ENCODE data around the gene RAB11FIP3.
A peak's percentile ranks its signal among the peaks of the same experiment; 100 is the strongest.

The RAB11FIP3 gene

DNA sequence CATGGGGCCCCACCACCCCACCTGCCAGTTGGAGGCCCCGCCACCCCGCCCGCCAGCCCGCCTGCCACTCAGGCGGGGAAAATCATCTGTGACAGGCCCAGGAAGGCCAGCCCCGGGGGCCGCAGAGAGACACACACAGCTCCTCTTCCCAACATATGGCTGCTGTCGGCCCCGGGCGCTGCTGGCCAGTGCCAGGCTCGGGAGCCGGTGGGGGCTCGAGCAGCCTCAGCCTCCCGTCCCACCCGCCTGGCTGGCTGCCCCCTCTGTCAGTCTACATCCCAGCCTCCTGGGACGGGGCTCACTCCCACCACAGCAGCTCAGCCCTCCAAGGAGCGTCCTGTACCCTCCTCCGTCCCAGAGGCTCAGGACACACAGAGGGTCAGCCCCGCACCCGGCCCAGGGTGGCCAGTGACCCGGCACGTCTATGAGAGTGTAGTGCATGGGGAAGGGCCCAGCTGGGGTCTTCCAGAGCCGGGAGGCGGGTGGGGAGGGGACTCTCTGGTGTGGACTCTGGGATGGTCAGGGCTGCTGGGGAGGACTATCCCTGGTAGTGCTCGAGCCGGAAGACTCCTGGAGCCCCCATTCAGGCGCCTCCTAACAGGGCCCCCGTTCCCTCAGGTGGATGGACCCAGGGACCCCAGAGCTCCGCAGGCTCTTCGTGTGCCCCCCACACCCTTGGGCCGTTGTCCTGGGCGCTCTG is 131.2 kb downstream of the RAB11FIP3 start:
- DNase-seq = no peak

DNA sequence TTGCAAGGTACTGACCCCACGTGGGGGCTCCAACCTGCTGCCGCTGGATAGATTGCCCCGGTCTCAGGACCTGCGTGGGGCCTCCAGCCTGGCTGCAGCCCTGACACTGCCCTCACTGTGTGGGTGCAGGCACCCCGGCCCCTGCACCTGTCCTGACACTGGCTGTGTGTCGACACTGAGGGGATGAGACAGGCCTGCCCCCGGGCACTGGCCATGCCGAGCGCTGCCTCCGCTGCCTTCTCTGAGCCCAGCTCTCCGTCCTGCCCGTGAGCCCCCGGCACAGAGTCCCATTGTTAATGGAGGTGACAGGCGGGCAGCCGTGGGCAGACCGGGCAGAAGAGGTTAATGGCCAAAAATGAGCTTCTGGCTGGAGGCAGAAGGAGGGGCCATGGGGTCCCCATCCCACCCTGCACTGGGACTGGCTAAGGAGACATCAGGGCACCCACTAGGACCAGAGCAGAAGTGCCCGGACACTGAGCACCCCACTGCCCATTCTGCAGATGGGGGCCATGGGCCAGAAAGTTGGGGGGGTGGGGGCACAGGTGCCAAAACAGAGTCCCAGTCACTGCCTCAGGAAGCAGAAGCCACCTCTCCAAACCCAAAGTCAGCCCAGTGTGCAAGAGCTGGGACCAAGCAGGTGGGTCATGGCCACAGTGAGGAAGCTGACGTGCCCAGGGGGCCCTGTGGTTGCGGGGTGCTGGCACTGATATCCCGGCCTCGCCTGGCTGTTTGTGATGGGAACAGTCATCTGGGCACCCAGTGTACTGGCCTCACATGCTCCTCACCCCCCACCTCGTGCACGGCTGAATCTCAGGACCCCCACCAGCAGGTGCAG is 132.2 kb downstream of the RAB11FIP3 start:
- DNase-seq = no peak

DNA sequence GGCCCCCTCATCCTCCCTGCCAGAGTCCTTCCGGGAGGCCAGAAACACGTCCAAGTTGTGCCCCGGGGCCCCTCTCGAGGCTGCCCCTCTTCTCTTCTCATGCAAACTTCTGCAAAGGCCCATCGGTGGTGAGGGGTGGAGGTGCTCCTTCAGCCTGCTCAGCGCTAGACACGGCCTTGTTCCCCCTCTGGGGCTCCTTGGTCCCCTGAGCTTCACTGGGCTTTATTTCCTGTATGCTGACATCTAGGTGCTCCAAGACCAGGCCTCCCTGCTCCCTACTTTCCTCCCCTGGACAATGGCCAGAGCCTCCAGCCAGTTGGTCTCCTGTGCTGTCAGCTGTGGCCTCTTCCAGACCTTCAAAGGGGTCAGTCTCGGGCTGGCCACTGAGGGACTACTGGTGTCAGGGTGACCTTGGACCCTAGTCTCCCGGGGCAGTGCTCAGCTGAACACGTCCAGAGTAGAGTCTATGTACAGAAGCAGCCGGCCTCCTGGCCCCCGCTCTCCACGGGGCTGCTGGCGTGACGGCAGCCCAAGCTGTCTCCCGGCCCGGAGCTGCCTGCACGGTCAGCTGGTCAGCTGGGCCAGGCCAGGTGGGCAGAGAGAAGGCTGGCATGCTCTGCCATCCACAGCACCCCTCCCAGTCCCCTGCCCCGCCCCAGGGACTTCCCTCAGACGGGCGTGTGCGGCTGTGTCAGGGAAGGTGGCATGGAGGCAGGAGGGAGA is 133.0 kb downstream of the RAB11FIP3 start:
- no peak for DNase-seq

DNA sequence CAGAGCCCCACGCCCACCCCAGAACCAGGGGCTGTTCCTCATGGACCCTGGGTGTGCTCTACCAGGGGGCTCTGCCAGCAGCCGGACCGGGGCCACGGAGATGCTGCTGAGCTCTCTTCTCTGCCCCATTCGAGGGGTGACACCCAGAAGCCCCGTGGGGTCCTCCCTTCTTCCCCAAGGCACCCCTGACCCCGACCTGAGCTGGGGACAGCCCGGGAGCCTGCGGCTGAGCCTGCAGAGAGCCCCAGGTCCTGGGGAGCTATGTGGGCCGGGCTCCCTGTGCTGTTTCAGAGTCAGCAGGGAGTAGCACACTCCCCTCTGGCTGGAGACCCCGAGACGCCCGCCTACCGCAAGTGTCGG is 133.6 kb downstream of the RAB11FIP3 start:
- DNase-seq = no peak

DNA sequence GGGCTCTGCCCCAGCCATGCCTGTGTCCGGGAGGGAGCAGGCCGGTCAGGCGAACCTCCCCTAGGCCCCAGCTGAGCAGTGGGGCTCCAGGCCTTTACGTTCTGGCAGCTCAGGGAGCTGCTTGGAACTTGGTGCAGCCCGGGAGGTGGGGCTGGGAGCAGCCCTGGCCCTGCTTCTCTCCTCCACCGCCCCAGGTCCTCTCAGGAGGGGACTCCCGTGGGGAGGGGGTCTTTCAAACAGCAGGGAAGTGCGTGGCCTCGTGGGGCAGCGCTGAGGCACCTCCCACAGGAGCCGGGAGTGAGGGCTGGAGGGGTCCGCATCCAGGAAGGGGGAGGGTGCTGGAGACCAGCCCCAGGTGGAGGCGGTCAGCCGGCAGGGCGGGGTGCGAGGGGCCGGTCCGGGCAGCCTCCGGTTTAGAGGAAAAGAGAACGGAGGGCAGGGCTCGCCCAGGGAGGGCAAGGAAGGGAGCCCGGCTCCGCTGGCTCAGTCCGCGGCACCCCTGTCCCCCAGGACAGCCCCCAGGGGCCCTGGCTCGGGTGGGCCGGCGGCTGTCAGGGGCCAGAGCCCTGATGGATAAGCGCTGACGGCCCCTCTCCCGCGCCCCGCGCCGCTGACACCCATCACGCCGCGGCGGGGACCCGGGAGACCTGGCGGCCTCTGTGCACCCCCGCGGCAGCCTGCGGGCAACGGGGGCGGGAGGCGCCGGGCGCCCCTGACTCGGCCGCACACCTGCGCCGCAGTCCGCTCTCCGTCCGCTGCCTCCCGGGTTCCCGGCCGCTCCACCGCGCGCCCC is 134.2 kb downstream of the RAB11FIP3 start:
- DNase-seq = no peak

DNA sequence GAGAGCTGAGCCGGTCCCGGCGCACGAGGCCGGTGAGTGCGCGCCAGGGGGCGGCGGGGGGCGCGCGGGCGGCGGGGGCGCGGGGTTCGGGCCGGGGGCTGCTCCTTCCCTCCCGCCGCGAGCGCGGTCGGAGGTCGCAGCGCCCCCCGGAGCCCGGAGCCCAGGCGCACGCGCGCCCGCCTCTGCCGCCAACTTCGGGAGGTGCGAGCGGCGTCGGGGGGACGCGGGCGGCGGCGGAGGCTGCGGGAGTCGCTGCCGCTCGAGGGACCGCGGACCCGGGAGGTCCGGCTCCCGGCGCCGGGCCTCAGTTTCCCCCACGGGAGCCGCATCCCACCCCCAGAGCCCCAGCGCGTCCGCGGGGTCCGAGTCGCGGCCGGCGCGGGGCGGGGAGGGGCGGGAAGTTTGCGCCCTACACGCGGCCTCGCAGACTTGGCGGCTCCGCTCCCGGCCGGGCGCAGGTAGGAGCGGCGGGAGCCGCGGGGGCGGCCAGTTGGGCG is 134.8 kb downstream of the RAB11FIP3 start, which contains the start of gene PRR35:
TSS of gene PRR35 (plus strand) at position 191 of the 497 bp plus-strand sequence. CDS start 2,901 bp downstream, outside the sequence.
- DNase-seq = no peak

DNA sequence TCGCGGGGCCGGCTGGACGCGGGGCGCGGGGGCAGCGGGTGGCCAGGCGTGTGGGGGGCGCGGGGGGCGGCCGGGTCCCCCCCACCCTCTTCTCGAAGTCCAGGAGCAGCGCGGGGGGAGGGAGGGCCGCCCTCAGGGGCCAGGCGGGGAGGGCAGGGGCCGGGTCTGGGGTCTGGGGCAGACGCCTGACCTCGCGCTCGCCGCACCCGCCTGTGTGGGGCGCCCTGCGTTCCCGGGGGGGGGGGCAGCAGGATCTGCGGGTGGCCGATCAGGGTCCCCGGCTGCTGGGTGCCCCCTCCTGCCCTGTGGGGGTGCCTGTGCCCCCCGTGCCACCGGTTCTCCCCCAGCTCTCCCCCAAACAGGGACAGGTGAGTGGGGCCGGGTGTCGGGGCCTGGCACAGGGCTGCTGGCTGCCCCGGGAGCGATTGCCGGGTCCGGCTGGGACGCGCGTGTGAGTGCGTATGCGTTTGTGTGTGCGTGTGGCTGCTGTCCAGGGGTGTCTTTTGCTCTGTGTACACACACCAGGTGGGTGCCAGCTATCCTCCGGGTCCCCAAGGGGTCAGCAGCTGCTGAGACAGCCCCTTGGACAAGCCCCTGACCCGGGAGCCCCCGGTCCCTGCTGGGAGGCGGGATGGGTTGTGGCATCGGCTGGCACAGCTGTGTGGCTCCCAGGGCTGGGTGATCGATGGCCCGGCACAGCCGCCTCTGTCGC is 135.4 kb downstream of the RAB11FIP3 start:
- DNase-seq = no peak

DNA sequence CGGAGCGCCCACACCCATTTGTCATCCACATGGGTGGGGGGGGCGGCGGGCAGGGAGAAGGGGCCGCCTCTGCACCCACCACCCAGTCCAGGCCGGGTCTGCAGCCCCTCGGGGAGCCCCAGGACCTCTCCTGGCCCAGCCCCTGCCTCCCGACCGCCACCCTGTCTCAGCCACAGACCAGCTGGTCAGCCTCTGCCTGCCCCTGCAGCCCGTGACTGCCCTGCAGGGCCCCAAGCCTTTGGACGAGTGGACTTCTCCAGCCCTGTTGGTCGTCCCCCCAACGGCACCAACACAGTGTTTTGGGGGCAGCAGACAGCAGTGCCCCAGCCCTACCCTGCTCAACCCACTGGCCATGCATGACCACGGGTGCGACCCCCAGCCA is 136.0 kb downstream of the RAB11FIP3 start:
- DNase-seq = no peak

DNA sequence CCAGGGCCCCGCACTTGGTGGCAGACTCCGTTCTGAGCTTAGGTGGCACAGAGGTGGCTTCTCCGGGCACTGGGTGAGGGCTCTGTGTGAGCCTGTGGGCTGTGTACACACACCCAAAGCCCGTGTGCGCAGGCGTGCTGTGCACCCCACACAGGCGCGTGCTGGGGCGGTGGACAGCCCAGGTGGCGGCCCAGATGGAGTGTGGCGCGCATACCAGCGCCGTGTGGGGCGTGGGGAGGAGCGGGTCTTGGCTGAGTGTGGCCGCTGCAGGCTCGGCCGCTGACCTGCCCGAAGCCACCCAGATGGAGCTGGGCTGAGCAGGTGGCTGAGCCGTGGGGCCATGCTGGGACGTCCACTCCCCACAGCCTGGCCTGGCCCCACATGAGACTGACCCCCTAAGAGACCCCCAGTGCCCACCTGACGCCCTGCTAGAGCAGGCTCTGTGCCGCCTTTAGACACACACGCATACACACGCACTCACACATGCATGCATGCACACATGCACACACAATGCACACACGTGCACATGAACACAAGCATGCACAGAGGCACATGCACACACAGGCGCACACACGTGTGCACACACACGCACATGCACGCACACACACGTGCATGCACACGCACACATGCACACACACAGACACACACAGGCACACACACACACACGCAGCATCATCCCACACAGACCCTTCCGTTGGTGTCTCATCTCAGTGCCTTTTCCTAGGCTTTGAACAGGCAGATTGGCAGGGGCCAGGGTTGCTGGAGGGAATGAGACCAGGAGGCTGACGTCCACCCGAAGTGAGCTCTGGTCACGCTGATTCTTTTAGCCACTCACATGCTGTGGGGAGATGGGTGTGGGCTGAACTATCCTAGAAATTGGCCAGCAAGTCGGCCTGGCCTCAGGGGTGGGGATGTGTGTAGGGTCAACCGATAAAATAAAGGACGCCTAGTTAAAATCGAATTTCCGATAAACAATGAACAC is 136.8 kb downstream of the RAB11FIP3 start:
- DNase-seq = no peak

DNA sequence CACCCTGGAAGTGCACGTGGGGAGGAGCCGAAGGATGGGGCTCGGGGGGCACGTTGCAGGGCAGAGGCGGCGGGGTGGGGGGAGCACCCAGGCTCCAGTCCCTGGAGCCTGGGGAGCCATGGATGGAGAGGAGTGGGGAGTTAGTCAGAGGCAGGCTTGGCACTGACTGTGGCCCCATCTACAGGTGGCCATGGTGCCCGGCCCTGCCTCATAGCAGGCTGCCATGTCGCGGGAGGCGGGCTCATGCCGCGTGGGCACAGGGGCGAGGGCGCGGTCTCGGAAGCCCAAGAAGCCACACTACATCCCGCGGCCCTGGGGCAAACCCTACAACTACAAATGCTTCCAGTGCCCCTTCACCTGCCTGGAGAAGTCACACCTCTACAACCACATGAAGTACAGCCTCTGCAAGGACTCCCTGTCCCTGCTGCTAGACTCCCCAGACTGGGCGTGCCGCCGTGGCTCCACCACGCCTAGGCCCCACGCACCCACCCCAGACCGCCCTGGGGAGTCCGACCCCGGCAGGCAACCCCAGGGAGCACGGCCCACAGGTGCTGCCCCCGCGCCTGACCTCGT is 137.7 kb downstream of the RAB11FIP3 start:
- no peak for DNase-seq

DNA sequence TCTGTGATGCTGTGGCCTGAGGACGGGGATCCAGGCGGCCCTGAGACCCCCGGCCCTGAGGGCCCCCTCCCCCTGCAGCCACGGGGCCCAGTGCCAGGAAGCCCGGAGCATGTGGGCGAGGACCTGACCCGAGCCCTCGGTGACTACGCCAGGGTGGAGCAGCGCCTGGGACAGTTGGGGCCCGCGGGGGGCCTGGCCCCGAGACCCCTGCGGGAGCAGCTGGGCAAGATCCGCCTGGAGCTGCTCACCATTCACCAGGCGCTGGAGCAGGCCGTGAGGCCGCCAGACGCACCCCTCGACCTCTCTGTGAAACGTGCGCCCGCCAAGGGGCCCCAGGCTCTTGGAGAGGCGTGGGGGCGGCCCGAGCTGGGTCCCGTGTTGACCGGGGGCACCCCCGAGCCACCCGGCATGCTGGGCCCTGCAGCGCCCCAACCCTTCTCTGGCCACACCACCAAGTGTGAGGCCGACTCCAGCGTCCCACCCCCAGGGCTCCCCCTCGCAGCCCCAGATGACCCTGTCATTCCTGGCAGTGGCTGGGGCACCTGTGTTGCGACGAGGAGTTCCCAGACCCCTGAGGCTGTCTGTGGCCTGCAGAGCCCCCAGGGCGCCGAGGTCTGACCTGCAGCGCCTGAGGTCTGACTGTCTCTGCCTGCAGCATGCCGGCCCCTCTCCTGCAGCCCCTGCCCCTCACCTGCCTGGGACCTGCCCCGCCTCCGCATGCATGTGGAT is 139.4 kb downstream of the RAB11FIP3 start:
- DNase-seq = no peak

DNA sequence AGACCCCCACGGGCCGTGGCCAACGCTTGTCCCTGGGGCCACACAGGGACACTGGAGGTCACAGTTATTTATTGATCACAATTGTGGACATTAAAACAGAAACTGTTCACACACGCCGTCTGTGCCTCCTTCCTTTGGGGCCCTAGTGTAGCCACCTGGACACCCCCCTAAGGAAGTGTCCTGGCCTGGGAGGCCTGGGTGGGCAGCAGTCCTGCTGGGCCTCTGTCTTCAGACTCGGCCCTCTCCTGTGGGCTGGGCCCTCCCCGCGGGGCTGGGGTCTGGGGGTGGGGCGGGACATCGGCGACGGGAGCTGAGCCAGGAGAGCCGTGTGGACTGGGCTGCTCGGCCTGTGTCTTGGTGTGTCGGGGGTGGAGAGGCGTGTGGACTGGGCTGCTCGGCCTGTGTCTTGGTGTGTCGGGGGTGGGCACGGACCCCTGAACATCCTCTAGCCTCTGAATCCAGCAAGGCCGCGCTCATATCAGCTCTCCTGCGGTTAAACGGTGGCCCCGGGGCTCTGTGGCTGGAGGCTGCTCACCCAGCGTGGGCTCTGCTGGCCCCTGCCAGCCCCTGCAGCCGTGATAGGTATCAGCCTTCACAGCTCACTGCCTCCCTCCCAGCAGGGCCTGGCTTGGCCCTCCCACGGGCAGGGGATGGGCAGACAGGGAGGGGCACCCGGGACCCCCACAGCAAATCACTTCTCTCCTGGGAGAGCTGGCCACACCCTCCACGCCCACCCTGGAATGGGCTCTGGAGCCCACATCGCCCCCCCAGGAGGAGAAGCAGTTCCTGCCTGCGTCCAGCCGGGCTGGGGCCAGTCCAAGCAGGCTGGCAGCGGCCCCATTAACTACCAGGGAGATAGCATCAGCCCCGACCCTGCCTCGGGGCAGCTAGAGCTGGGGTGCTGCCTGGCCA is 140.2 kb downstream of the RAB11FIP3 start:
- DNase-seq = no peak

DNA sequence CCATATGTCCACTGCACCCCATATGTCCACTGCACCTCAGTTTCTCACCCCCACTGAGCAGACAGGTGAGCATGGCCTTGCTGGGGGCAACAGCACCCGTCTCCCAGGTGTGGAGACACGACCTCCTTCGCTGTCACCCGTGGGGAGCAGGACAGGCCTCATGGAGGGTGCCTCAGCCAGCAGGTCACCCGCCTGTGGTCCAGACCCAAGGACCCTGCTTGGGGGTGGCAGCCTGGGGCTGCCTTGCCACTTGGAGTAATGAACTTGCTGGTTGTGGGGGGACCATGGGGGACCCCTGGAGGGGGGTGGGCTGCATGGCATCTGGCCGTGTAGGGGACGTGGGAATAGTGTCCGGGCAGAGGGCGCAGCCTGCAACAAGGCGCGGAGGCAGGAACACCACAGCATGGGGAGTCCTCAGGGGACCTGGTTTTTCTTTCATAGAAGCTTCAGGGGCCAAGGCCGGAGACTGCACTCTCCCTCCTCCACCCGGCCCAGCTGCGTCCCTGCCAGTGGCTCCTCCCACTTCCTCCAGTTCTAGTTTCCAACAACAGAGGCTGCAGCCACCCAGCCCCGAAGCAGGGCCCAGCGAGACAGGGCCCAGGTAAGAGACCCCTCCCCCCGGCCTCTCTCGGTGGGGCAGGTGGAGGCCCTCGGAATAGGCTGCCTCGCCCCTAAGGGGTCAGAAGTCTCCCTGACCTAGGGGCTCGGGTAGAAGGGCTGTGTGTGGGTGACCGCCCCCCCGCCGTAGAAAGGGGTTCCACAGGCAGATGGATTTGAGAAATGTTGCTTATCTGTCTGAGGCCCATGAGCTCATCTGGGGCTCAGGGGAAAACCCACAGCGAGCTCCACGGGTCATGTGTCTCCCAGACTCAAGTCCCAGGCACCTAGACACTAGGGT is 141.3 kb downstream of the RAB11FIP3 start, which contains the start of gene NHLRC4:
TSS of gene NHLRC4 (plus strand) at position 531 of the 898 bp plus-strand sequence. CDS start 1,043 bp downstream, outside the sequence.
- DNase-seq = peak; percentile 43

DNA sequence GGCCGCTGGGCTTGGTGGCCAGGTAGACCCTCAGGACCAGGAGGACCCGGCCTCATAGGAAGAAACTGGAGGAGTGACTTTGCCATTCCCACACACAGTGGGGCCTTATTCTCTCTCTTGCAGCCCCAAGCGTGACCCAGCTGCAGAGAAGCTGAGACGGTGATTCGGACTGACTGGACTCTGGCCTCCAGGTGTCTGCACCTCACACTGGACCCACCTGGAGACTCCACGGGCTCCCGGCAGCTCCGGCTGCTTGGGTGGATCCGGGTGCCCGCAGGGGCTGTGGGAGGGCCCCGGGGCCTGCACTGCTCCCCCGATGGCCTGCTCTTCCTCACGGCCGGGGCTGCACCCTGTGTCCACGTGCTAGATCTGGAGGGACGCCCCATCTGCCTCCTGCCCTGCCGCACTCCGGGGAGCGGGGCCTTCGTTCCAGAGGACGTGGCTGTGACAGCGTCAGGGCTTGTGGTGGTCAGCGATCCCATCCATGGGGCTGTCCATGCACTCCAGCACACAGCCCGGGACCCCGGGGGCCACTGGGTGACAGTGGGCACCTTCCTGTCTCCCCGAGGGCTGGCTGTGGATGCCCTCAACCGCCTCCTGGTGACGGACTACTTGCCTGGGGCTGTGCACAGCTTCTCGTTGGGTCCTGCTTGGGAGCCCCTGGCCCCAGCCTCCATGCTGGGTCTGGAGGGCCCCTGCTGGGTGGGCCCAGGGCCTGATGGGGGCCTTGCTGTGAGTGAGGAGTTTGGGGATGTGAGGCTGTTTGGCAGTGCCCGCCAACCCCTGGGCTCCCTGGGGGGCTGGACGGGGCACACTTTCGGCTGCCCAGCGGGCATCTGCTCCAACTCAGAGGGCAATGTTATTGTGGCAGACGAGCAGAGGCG is 142.2 kb downstream of the RAB11FIP3 start:
- DNase-seq = no peak

DNA sequence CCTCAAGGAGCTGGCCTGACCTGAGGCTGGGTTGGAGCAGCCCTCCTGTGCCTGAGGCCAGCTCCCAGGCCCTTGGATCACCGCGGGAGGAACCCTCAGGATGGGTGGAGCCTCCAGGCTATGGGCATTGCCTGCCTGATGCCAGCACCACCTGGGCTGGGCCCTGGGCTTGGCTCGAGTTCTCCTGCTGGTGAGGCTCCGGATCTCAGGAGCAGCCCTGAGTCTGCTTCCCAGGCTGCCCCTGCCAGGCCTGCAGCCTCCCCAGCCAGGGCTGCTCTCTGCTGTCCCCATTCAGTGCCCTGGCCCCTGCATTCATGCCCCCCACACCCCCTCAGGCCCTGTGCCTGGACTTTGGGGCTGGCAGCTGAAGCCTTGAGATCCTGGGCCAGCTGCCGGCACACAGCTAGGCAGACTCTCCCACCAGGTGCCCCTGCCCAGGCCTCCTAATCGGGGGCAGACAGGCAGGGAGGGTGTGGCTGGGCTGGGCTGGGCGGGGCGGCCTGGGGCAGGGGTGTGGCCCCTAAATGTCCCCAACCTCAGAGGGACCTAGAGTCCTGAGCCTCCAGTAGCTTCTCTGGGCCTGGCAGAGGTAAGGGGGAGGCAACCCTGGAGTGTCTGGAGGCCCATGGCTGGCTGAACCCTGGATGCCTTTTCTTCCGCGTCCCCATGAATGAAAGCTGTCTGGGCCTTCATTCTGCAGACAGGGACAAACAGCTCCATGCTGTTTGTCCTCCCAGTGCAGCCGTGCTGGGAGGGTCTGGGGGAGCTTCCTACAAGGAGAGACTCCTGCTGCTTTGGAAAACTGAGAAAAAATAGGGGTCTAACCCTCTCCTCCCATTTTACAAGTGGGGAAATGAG is 143.2 kb downstream of the RAB11FIP3 start:
- DNase-seq = no peak
